Esophagus squamous epithelium (tissue), 5 donors: ENCODE results near the gene SIPA1L2. TPM values are rescaled to one million over a fixed set of nuclear protein-coding genes. Genes with fewer than 3 reads are reported as not detected.

Experiments
- DNase-seq: peaks from one replicate; lab custom pipeline; 2025; lab: John Stamatoyannopoulos, UW
- H3K27ac ChIP-seq, 4 donors: fragments of 200-600 bp; sonication (generic); one replicate each; pipeline ENCODE4 v1.5.1; 2016 to 2019; ENCODE audit warnings: mild to moderate bottlenecking in 1 of 4
- H3K27me3 ChIP-seq, 4 donors: fragments of 200-600 bp; sonication (generic); 1 replicate in 3 of 4; 2 replicates in 1 of 4; pipeline versions ENCODE4 v1.5.1 to v1.6.0; 2017 to 2021; ENCODE audit warnings: antibody characterized with exemption in 1 of 4
- H3K36me3 ChIP-seq, 3 donors: fragments of 200-600 bp; sonication (generic); one replicate each; pipeline ENCODE4 v1.5.1; 2016 to 2019
- H3K4me1 ChIP-seq, 3 donors: fragments of 200-600 bp; sonication (generic); one replicate each; pipeline ENCODE4 v1.5.1; 2017 to 2019
- H3K4me3 ChIP-seq, 4 donors: fragments of 200-600 bp; sonication (generic); 1 replicate in 3 of 4; 2 replicates in 1 of 4; pipeline ENCODE4 v1.5.1; 2016 to 2019; ENCODE audit warnings: mild to moderate bottlenecking in 2 of 4, moderate library complexity in 1 of 4
- H3K9me3 ChIP-seq, 3 donors: fragments of 200-600 bp; sonication (generic); one replicate each; pipeline ENCODE4 v1.5.1; 2016 to 2019
- POLR2A ChIP-seq, 4 donors: fragments of 450-650 bp; IDR thresholded peaks; one replicate each; pipeline ENCODE4 v1.6.1; 2017; ENCODE audit warnings: antibody characterized with exemption in 4 of 4, mild to moderate bottlenecking in 4 of 4, moderate library complexity in 3 of 4
- WGBS, 2 donors: methylation state at CpG; one replicate each; pipeline ENCODE4 v1.1.5; 2018; 5-methylcytosine and 5-hydroxymethylcytosine counted together
- intact Hi-C: fragments of 100-400 bp; cut with DNase I; formaldehyde crosslinking; loops from one replicate; pipeline ENCODE4 v1.15.0; 2022
- total RNA-seq, 4 donors: library from RNA; depleted of rRNA; stranded (reverse); fragments of >200 nt; gene quantifications; one replicate each; pipeline ENCODE4 v1.1.0, GENCODE V29; 2016
- TF ChIP-seq, protein P1 (sequence below), 6 experiments: fragments of 450-650 bp in 4 of 6; fragments of 200-600 bp in 2 of 6; sonication (generic) in 2 of 6; IDR thresholded peaks; one replicate each; pipeline ENCODE4 v1.5.1; 2016 to 2019; ENCODE audit warnings: antibody characterized with exemption in 6 of 6, mild to moderate bottlenecking in 4 of 6, moderate library complexity in 4 of 6
- donor health status: DM: yes; HTN: yes; CAD: no.

Gene SIPA1L2
- total RNA-seq, 4 donors from 2014 or later = 29.5 to 51.3 (median 46.0) TPM

DNA sequence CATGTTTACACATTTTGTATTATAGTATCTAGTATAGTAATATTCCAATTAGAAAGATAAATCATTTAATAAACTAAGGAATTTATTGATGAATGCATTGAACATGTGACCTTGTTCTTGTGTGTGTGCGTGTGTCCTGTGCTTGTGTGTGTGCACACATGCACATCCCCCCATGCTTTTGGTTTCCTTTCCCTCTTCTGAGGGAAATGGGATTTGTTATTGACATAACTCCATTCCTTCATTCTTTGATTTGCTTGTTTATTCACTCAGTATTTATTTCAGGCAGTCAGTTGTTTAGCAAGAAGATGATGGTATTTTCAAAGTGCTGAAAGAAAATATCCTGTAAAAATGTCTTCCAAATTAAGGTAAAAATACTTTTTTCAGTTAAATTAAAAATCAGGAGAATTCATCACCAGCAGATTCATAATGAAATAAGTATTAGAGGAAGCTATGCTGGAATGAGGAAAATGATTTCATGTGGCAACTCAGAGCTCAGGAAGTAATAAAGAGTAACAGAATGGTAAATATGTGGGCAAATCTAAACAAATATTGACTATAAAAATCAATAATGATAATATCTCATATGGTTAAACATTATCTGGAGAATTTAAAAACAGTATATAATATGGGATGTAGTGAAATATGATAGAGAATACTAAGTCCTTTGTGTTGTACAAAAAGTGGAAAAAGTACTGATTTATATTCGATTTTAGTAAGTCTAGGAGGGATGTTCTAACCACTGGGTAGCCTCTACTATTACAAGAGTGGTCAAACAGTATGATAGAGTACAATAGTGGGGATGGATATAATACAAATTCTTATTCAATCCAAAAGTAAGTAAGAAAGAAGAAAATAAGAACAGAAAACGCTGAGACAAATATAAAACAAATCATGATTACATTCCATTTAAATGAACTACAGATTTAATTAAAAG, 35.2 kb upstream of the SIPA1L2 start:
- no peak overlapping the region for H3K27ac ChIP-seq
- H3K36me3 ChIP-seq = no peaks in the 10 kb centered on the region
- WGBS, 2 donors = 80 to 85% methylated on average over 3 of the region's 3 CpGs
- no peak overlapping the region for H3K4me3 ChIP-seq
- H3K27me3 ChIP-seq = no peaks in the 10 kb centered on the region
- TF ChIP-seq, protein P1, sequence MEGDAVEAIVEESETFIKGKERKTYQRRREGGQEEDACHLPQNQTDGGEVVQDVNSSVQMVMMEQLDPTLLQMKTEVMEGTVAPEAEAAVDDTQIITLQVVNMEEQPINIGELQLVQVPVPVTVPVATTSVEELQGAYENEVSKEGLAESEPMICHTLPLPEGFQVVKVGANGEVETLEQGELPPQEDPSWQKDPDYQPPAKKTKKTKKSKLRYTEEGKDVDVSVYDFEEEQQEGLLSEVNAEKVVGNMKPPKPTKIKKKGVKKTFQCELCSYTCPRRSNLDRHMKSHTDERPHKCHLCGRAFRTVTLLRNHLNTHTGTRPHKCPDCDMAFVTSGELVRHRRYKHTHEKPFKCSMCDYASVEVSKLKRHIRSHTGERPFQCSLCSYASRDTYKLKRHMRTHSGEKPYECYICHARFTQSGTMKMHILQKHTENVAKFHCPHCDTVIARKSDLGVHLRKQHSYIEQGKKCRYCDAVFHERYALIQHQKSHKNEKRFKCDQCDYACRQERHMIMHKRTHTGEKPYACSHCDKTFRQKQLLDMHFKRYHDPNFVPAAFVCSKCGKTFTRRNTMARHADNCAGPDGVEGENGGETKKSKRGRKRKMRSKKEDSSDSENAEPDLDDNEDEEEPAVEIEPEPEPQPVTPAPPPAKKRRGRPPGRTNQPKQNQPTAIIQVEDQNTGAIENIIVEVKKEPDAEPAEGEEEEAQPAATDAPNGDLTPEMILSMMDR (IDR thresholded peaks at IDR 0.05) = no peak
- TF ChIP-seq POLR2A (IDR thresholded peaks at IDR 0.05) = no peak
- intact Hi-C loops = no loop called here
- peaks cover 0 to 14% (median 13%) of the 10 kb centered on the region in 3 donors for H3K4me1 ChIP-seq
- no peak for DNase-seq
- no peaks in the 10 kb centered on the region for H3K9me3 ChIP-seq

DNA sequence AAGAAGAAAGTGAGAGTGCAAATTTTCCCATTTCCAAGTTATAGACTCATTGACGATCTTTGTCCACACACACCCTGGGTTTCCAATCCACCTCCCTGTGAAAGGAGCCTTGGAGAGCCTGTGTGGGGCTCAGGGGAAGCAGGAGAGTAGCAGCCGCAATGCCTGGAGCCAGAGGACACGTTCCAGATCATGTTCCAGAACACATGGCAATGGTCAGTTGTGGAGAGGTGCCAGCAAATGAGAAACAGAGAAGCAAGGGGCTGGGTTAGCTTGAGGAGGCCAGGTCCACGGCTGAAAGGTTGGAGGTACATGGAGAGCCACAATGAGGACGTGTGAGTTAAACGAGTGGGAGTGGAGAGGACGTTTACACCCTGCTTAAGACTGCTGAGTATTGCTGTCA, 33.0 kb upstream of the SIPA1L2 start:
- H3K27ac ChIP-seq = no peak overlapping the region
- no peaks in the 10 kb centered on the region for H3K36me3 ChIP-seq
- 57 to 67% methylated on average over 7 of the region's 7 CpGs for WGBS, 2 donors
- no peak overlapping the region for H3K4me3 ChIP-seq
- TF ChIP-seq, protein P1 (IDR thresholded peaks at IDR 0.05) = no peak
- TF ChIP-seq POLR2A (IDR thresholded peaks at IDR 0.05) = no peak
- H3K4me1 ChIP-seq = peaks cover 0 to 11% (median 10%) of the 10 kb centered on the region in 3 donors
- intact Hi-C loops = no loop called here
- H3K27me3 ChIP-seq = no peaks in the 10 kb centered on the region
- no peak for DNase-seq
- no peaks in the 10 kb centered on the region for H3K9me3 ChIP-seq

DNA sequence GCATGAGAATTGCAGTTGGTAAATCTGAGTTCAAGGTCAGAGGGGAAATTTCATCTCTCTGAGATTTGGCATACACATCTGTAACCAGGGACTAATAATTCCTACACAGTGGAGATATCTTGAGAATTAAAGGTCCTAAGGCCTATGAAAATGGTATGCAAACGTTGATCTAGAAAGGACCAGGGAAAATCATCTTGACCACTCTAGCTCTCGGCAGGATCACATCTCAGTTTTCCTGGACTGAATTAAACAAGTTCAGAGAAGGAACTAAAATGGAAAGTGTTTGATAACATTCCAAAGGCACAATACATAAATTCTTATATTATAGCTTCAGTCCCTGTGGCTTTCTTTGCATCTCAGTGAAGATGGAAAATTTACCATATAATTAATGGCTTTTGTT, 28.5 kb upstream of the SIPA1L2 start:
- WGBS, 2 donors = 82 to 88% methylated on average over 2 of the region's 2 CpGs
- H3K4me1 ChIP-seq = peaks cover 0 to 11% (median 6%) of the 10 kb centered on the region in 3 donors
- H3K27me3 ChIP-seq = peaks cover 0 to 4% (median 0%) of the 10 kb centered on the region in 4 donors
- no peak for DNase-seq
- H3K9me3 ChIP-seq = no peaks in the 10 kb centered on the region
- no peaks in the 10 kb centered on the region for H3K36me3 ChIP-seq
- no peak overlapping the region for H3K4me3 ChIP-seq
- intact Hi-C loops = no loop called here
- no peak overlapping the region for H3K27ac ChIP-seq
- TF ChIP-seq POLR2A (IDR thresholded peaks at IDR 0.05) = no peak
- TF ChIP-seq, protein P1 (IDR thresholded peaks at IDR 0.05) = no peak

DNA sequence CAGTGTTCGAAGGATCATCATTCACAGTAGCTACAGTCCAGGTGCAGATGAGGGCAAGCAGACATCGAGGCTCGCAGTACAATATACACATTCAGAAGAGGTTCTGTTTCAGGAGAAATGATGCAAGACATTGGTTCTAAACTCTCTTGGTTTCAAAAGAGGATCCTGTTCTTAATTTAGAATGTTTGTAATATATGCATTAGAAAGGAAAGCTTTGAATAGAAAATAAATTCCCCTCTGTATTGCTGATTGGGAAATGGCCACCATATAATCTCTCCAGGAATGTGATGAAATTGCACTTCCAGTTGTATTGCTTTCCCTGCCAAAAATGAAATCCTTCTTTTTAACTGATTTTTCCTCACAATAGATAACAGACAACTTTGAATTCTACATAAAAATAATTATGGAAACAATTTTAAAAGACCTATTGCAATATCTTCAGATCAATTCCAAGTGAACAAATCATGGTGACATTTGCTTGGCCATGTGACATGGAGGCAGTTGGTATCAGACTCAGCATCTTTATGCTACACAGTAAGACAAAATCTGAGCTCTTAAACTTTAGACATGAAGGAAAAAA, 27.6 kb upstream of the SIPA1L2 start:
- peaks cover 0 to 4% (median 0%) of the 10 kb centered on the region in 4 donors for H3K27me3 ChIP-seq
- H3K4me1 ChIP-seq = peaks cover 0 to 11% (median 6%) of the 10 kb centered on the region in 3 donors
- no peak for DNase-seq
- no peaks in the 10 kb centered on the region for H3K36me3 ChIP-seq
- intact Hi-C loops = no loop called here
- TF ChIP-seq POLR2A (IDR thresholded peaks at IDR 0.05) = no peak
- TF ChIP-seq, protein P1 (IDR thresholded peaks at IDR 0.05) = no peak
- WGBS, 2 donors = 28 to 43% methylated on average over 3 of the region's 3 CpGs
- no peaks in the 10 kb centered on the region for H3K9me3 ChIP-seq
- no peak overlapping the region for H3K27ac ChIP-seq
- no peak overlapping the region for H3K4me3 ChIP-seq

DNA sequence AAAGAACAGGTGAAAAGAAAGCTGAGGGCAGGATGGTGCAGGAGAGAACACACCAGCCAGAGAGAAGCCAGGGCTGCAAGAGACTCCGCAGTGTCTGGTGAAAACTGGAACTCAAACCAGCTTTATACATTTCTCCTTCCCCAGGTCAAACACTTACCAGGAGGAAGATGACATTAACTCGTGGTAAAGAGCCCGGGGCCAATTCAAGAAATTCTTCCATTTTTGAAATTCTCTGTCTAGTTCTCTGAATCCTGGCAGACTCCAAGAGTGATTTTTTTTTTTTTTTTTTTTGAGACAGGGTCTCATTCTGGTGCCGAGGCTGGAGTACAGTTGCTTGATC, 25.8 kb upstream of the SIPA1L2 start:
- intact Hi-C loops = no loop called here
- H3K27me3 ChIP-seq = peaks cover 0 to 4% (median 0%) of the 10 kb centered on the region in 4 donors
- no peak overlapping the region for H3K4me3 ChIP-seq
- TF ChIP-seq, protein P1 (IDR thresholded peaks at IDR 0.05) = no peak
- TF ChIP-seq POLR2A (IDR thresholded peaks at IDR 0.05) = no peak
- H3K36me3 ChIP-seq = no peaks in the 10 kb centered on the region
- peaks cover 0 to 19% (median 6%) of the 10 kb centered on the region in 3 donors for H3K4me1 ChIP-seq
- DNase-seq = no peak
- no peak overlapping the region for H3K27ac ChIP-seq
- WGBS, 2 donors = 75 to 87% methylated on average over 4 of the region's 4 CpGs
- no peaks in the 10 kb centered on the region for H3K9me3 ChIP-seq
